Sciatic nerve (tissue), 2 donors: ENCODE measurements around the gene ATG9A. TPM values are rescaled to one million over a fixed set of nuclear protein-coding genes. Genes with fewer than 3 reads are reported as not detected.
A peak's percentile ranks its signal among the peaks of the same experiment; 100 is the strongest.

Experiments used
- ATAC-seq: fragments of 200-7000 bp; cut with Tn5 transposase; one replicate; pipeline ENCODE4 v1.9.1; 2020; ENCODE audit warnings: mild to moderate bottlenecking, moderate library complexity
- DNase-seq: peaks from one replicate; pipeline ENCODE4 v3.0.0-alpha.2; 2020; ENCODE audit warnings: low spot score
- intact Hi-C: fragments of 100-400 bp; cut with DNase I; formaldehyde crosslinking; loops from one replicate; pipeline ENCODE4 v1.14.2; 2022
- total RNA-seq: library from RNA; stranded (reverse); fragmentation: NEBNext Ultra II Directional; extraction: Animal tissue kit (Norgen Biotek cat#: 25700); gene quantifications from one replicate; pipeline ENCODE4 v1.2.1, GENCODE V29; 2021
- donor health status: DM: no; HTN: no; CAD: no.
- donor health status: DM: no; HTN: no; CAD: no.

ATG9A gene
- total RNA-seq, 1 donor from 2014 or later: 39.9 TPM

- DNase-seq (peak; percentile 70), ATAC-seq (peak; percentile 2)
- intact Hi-C loops: no loop called here
Measured at GRCh38 chr2:219228911-219229304, 528 bp downstream of the ATG9A start.

- ATAC-seq: no peak
- intact Hi-C loops: no loop called here
- DNase-seq: no peak
Measured at GRCh38 chr2:219228041-219228910, 1.2 kb downstream of the ATG9A start.

GRCh38 chr2:219225350-219225749, 4.1 kb downstream of the ATG9A start:
- DNase-seq: no peak
- intact Hi-C loops: no loop called here
- no peak for ATAC-seq

- no peak for DNase-seq
- no peak for ATAC-seq
- intact Hi-C loops: no loop called here
Measured at GRCh38 chr2:219223831-219224610, 5.4 kb downstream of the ATG9A start.

GRCh38 chr2:219221957-219222518, 7.4 kb downstream of the ATG9A start:
- intact Hi-C loops: no loop called here
- no peak for ATAC-seq
- no peak for DNase-seq

GRCh38 chr2:219220652-219221402, 8.6 kb downstream of the ATG9A start:
- intact Hi-C loops: no loop called here
- ATAC-seq (no peak), DNase-seq (no peak)

GRCh38 chr2:219219784-219220532, 9.5 kb downstream of the ATG9A start:
- DNase-seq (no peak), ATAC-seq (no peak)
- intact Hi-C loops: loop anchor here (5.0 kb wide), 2 partner anchors 43 to 823 kb away; partner anchors contain the start of genes CNPPD1, CTDSP1 and RETREG2

- intact Hi-C loops: loop anchor here (5.0 kb wide), 2 partner anchors 42 to 822 kb away; partner anchors contain the start of genes CNPPD1, CTDSP1 and RETREG2
- ATAC-seq (peak; percentile 96), DNase-seq (peak; percentile 99)
Measured at GRCh38 chr2:219218732-219219701, 10.4 kb downstream of the ATG9A start, which contains the start of gene ABCB6. Gene ABCB6 (minus strand): TSS chr2:219218958. CDS start chr2:219218673, 285 bp downstream.

GRCh38 chr2:219218217-219218731, 11.2 kb downstream of the ATG9A start:
- DNase-seq: peak; percentile 75
- ATAC-seq: peak; percentile 43
- intact Hi-C loops: loop anchor here (5.0 kb wide), 2 partner anchors 41 to 821 kb away; partner anchors contain the start of genes CNPPD1, CTDSP1 and RETREG2

GRCh38 chr2:219216535-219216915, 12.9 kb downstream of the ATG9A start:
- intact Hi-C loops: loop anchor here (5.0 kb wide), 2 partner anchors 39 to 819 kb away; partner anchors contain the start of genes CNPPD1, CTDSP1 and RETREG2
- DNase-seq (no peak), ATAC-seq (no peak)

GRCh38 chr2:219215871-219216534, 13.4 kb downstream of the ATG9A start:
- no peak for ATAC-seq
- intact Hi-C loops: loop anchor here (5.0 kb wide), 2 partner anchors 39 to 819 kb away; partner anchors contain the start of genes CNPPD1, CTDSP1 and RETREG2

GRCh38 chr2:219214786-219215185, 14.7 kb downstream of the ATG9A start:
- intact Hi-C loops: loop anchor here (5.0 kb wide), 2 partner anchors 37 to 817 kb away; partner anchors contain the start of genes CNPPD1, CTDSP1 and RETREG2
- ATAC-seq (no peak), DNase-seq (no peak)

More at GRCh38 chr2:219215871-219216534, 13.4 kb downstream of the ATG9A start:
- no peak for DNase-seq

GRCh38 chr2:219214141-219214540, 15.3 kb downstream of the ATG9A start:
- intact Hi-C loops: no loop called here
- DNase-seq (no peak), ATAC-seq (no peak)

GRCh38 chr2:219213486-219214071, 15.9 kb downstream of the ATG9A start:
- intact Hi-C loops: no loop called here
- no peak for ATAC-seq
- DNase-seq: no peak

- intact Hi-C loops: no loop called here
- ATAC-seq: no peak
- DNase-seq: no peak
Measured at GRCh38 chr2:219213026-219213415, 16.4 kb downstream of the ATG9A start.
